ENCODE measurements around the gene VASP.

DNA sequence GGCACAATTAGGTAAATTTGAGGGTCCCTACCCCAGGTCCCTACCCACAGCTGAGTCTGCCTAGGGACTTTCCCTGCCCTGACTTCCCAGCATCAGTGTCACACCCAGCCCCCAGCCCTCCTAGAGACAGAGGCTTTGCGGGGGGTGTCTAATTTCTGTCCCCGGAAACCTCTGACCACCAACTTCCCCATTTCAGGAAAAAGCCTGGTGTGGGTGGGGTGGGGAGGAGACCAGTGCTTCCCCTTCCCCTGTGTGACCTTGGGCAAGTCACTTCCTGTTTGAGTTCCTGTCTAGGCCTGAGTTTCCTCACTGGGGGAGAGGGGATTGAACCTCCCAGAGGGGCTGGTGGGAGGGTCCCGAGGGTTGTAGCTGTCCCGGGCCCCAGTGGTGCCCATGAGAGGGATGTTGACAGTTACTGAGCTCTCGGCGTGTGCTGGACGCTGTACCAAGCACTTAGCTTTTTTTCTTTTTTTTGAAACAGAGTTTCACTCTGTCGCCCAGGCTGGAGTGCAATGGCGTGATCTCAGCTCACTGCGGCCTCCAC is 7.9 kb downstream of the VASP start:
- TF ChIP-seq EZH2 (IDR thresholded peaks at IDR 0.05; ENCODE audit: borderline replicate concordance, low read depth, low read length, poor library complexity, severe bottlenecking) = no peak
- TF ChIP-seq, protein P1, sequence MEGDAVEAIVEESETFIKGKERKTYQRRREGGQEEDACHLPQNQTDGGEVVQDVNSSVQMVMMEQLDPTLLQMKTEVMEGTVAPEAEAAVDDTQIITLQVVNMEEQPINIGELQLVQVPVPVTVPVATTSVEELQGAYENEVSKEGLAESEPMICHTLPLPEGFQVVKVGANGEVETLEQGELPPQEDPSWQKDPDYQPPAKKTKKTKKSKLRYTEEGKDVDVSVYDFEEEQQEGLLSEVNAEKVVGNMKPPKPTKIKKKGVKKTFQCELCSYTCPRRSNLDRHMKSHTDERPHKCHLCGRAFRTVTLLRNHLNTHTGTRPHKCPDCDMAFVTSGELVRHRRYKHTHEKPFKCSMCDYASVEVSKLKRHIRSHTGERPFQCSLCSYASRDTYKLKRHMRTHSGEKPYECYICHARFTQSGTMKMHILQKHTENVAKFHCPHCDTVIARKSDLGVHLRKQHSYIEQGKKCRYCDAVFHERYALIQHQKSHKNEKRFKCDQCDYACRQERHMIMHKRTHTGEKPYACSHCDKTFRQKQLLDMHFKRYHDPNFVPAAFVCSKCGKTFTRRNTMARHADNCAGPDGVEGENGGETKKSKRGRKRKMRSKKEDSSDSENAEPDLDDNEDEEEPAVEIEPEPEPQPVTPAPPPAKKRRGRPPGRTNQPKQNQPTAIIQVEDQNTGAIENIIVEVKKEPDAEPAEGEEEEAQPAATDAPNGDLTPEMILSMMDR (conservative IDR thresholded peaks at IDR 0.05; ENCODE audit: low read depth, low read length) = no peak

Measured in A673 (cell line).